Esophagus (tissue), 2 donors: Measurements from ENCODE around the gene RHO. TPM values are rescaled to one million over a fixed set of nuclear protein-coding genes. Genes with fewer than 3 reads are reported as not detected.

Experiments
- H3K27ac ChIP-seq, 2 donors: one replicate each; pipeline ENCODE4 v1.5.1; 2013; ENCODE audit warnings: low read depth in 2 of 2, mild to moderate bottlenecking in 2 of 2, inconsistent platforms in 1 of 2, low read length in 1 of 2, moderate library complexity in 1 of 2
- H3K27me3 ChIP-seq, 2 donors: one replicate each; pipeline ENCODE4 v1.6.1; 2013; ENCODE audit warnings: low read length in 2 of 2, control low read depth in 1 of 2, mild to moderate bottlenecking in 1 of 2; ENCODE audit not compliant: insufficient read depth in 2 of 2, control insufficient read depth in 1 of 2
- H3K36me3 ChIP-seq, 2 donors: one replicate each; pipeline ENCODE4 v1.6.1; 2013; ENCODE audit warnings: low read length in 1 of 2; ENCODE audit not compliant: control insufficient read depth in 2 of 2, insufficient read depth in 2 of 2
- H3K4me1 ChIP-seq, 2 donors: one replicate each; pipeline ENCODE4 v1.6.1; 2013; ENCODE audit warnings: low read length in 1 of 2; ENCODE audit not compliant: control insufficient read depth in 2 of 2, insufficient read depth in 2 of 2
- H3K4me3 ChIP-seq, 2 donors: one replicate each; pipeline ENCODE4 v1.5.1; 2013; ENCODE audit warnings: low read length in 2 of 2, mild to moderate bottlenecking in 2 of 2, low read depth in 1 of 2, moderate library complexity in 1 of 2
- H3K9me3 ChIP-seq, 2 donors: one replicate each; pipeline ENCODE4 v1.6.1; 2013; ENCODE audit warnings: mild to moderate bottlenecking in 2 of 2, low read depth in 1 of 2, low read length in 1 of 2, moderate library complexity in 1 of 2; ENCODE audit not compliant: control insufficient read depth in 2 of 2, insufficient read depth in 1 of 2
- WGBS, 2 donors: extraction: QIAGEN DNeasy Blood & Tissue Kit; methylation state at CpG; one replicate each; pipeline ENCODE4 v1.1.7; 2013; 5-methylcytosine and 5-hydroxymethylcytosine counted together
- polyA plus RNA-seq, 2 donors: library from polyadenylated mRNA; stranded (reverse); fragments of 200-250 nt; gene quantifications; one replicate each; pipeline ENCODE4 v1.2.3, GENCODE V29; 2013
- donor health status: healthy with polysubstance abuse.
- donor health status: Bipolar disorder and iron deficiency.

RHO gene
- polyA plus RNA-seq, 2 donors, result not detected

DNA sequence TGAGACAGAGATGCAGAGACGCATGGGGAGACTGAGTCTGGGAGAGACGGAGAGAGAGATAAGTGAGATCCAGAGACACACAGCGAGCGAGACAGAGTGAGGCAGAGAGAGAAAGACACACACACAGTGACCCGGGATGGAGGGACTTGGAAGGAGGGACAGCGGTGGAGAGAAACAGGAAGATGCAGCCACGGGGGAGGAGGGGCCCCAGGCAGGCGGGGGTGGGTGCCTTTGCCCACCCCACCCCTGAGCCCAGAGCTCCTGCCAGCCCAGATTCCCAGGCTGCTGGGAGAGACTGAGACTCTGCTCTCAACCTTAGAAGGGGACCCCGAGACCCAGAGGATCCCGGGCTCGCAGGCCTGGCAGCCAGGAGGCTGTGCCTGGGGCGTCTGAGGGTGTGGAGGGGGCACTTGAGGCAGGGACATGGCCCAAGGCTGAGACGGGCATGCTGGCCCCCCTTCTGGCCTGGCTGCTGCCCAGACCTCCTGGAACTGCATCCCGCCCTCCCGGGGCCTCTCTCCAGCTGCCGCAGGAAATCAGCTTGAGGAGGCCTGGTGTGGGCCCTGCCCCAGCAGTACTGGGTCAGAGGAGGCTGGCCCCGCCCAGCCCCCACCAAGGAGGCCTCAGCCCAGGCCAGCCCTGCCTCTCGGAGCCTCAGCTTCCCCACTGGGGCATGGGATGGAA lies 32.6 kb downstream of the RHO start:
- H3K4me3 ChIP-seq, result no peak overlapping the region
- 29 to 31% methylated on average over 17 to 18 of the region's 18 CpGs for WGBS, 2 donors
- no peaks in the 10 kb centered on the region for H3K27me3 ChIP-seq

DNA sequence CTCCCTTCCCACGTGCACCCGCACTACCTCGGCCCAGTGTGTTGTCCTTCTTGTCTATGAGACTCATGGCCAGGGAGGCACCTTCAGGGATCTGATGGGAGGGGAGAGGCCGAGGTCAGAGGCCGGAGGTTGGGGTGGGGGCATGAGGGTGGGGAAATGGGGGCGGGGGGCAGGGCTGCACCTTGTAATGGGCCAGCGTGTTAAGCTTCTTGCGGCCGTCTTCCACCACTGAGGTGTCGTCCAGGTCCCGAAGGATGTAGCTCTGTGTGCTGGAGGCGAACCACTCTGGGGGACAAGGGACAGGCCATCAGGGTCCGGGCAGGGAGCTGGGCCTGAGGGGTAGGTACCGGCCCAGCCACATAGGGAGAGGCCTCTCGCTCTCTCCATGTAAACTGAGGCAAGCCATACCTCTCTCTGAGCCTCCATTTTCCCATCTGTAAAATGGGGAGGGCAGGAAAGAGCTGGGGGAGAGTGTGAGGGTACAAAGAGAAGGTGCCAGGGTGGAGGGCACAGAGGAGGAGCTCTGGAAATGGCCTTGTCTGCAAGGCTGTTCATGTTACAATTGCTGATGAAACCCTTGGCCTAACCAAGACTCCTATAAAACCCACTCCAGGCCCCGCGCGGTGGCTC lies 33.3 kb downstream of the RHO start:
- no peaks in the 10 kb centered on the region for H3K9me3 ChIP-seq
- peaks cover 0 to 17% of the 10 kb centered on the region in 2 donors for H3K36me3 ChIP-seq
- peaks cover 8 to 9% of the 10 kb centered on the region in 2 donors for H3K4me1 ChIP-seq
- peak overlapping the region in 1 of 2 donors; percentile 70 for H3K27ac ChIP-seq
- no peaks in the 10 kb centered on the region for H3K27me3 ChIP-seq
- no peak overlapping the region for H3K4me3 ChIP-seq
- WGBS, 2 donors, result 80 to 86% methylated on average over 18 of the region's 18 CpGs

More for the DNA sequence above, 32.6 kb downstream of the RHO start:
- peaks cover 0 to 19% of the 10 kb centered on the region in 2 donors for H3K36me3 ChIP-seq
- peak overlapping the region; percentile 70 to 82 for H3K27ac ChIP-seq
- peaks cover 8 to 9% of the 10 kb centered on the region in 2 donors for H3K4me1 ChIP-seq
- no peaks in the 10 kb centered on the region for H3K9me3 ChIP-seq

DNA sequence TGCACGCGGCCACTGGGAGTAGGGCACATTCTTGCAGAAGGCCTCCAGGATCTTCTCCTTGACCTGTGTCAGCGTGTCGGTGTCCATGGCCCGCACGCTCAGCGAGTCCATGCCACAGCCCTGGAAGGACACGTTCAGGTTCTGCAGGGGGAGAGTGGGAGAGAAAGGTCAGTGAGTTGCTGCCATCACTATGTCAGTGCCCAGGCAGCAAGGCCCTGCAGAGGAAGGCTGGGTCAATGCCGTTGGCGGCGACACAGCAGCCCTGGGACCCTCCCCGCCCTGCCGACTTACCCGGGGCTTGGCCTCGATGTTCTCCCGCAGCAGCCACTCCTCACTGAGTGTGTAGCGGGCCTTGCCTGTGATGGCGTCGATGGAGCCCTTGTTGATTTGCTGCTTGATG lies 34.4 kb downstream of the RHO start:
- Histone ChIP-seq H3K4me3 (no peak overlapping the region), H3K36me3 (peaks cover 0 to 17% of the 10 kb centered on the region in 2 donors)

DNA sequence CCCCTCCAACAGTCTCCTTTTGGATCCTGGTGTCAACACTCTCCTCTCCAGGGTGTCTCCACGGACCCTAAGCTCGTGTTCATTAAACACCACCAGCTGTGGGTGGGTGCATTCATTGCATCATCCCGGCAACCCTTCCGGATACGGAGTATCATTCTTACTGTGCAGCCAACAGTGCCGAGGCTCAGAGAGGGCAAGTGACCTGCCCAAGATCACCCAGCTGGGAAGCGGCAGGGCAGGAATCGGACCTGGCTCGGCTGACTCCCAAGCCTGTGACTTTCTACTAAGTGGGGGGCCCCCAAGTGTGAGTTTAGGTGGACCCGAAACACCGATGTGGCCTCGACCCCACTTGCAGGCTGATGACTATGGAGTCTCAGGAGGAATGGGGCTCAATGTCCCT lies 34.9 kb downstream of the RHO start:
- Histone ChIP-seq H3K27me3 (no peaks in the 10 kb centered on the region), H3K36me3 (peaks cover 0 to 17% of the 10 kb centered on the region in 2 donors), H3K9me3 (no peaks in the 10 kb centered on the region), H3K4me1 (peaks cover 5% of the 10 kb centered on the region in 2 donors), H3K4me3 (no peak overlapping the region), H3K27ac (no peak overlapping the region)
- WGBS, 2 donors, result 90 to 91% methylated on average over 12 of the region's 12 CpGs

More for the DNA sequence above, 34.4 kb downstream of the RHO start:
- Histone ChIP-seq H3K27me3 (no peaks in the 10 kb centered on the region), H3K27ac (no peak overlapping the region), H3K4me1 (peaks cover 5 to 6% of the 10 kb centered on the region in 2 donors), H3K9me3 (no peaks in the 10 kb centered on the region)
- 92 to 94% methylated on average over 19 of the region's 19 CpGs for WGBS, 2 donors

DNA sequence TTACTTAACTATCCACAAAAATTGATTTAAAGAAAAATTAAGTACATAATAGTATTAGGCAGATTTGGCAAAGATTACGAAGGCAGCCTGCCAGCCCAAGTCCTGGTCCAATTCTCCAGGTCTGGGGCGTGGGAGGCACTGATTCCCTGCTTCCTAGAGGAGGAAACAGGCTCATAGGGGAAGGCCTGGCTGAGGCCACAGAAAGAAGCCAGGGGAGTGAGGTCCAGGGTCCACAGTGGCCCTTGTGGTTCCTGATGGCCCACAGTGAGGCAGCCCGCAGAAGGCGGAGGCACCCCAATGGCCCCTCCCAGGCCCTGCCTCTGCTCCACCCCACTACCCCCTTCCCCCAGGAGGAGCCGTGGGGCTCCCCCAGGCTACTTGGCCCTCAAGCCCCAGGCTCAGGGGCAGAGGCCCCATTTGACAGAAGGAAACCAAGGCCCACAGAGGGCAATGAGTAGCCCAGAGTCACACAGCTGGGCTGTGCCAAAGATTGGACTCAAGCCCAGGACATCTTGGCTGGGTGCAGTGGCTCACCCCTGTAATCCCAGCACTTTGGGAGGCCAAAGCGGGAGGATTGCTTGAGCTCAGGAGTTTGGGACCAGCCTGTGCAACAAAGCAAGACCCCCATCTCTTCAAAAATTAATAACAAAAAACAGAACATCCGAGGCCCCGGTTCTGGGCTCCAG lies 35.6 kb downstream of the RHO start:
- Histone ChIP-seq H3K27me3 (no peaks in the 10 kb centered on the region), H3K4me3 (no peak overlapping the region), H3K27ac (peak overlapping the region in 1 of 2 donors; percentile 27), H3K9me3 (no peaks in the 10 kb centered on the region), H3K4me1 (peaks cover 5% of the 10 kb centered on the region in 2 donors), H3K36me3 (peaks cover 0 to 17% of the 10 kb centered on the region in 2 donors)
- WGBS, 2 donors, result 75 to 76% methylated on average over 7 to 8 of the region's 8 CpGs

DNA sequence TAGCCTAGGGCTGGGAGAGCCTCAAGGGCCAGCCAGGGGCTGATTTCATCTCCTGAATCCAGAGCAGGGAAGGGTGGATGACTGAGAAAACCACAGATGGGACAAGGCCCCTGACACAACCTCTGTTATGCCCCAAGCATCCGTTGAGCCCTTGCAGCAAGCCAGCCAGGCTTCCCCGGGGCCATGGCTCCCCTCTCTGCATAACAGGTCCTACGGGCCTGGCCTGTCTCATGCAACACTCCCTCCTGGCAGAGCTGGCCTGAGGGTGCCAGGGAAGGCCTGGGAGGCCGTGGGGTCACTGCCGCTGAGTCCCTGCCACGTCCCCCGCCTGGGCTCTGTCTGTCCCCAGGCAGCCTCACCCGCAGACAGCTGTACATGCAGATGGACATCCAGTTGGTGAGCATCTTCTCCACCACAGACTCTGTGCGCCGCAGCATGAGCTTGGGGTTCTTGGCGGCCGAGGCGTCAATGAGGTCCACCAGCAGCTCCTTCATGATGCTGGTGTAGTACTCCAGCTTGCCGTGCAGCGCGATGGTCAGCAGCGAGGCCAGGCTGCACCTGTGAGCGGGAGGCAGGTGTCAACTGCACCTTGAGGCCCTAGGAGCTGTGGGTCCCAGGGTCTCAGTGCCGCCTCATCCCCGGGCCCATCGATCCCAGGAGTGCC lies 36.7 kb downstream of the RHO start:
- 90 to 93% methylated on average over 21 of the region's 21 CpGs for WGBS, 2 donors
- Histone ChIP-seq H3K4me3 (no peak overlapping the region), H3K27me3 (no peaks in the 10 kb centered on the region), H3K4me1 (peaks cover 5% of the 10 kb centered on the region in 2 donors), H3K36me3 (peaks cover 0 to 22% of the 10 kb centered on the region in 2 donors), H3K27ac (no peak overlapping the region), H3K9me3 (no peaks in the 10 kb centered on the region)

DNA sequence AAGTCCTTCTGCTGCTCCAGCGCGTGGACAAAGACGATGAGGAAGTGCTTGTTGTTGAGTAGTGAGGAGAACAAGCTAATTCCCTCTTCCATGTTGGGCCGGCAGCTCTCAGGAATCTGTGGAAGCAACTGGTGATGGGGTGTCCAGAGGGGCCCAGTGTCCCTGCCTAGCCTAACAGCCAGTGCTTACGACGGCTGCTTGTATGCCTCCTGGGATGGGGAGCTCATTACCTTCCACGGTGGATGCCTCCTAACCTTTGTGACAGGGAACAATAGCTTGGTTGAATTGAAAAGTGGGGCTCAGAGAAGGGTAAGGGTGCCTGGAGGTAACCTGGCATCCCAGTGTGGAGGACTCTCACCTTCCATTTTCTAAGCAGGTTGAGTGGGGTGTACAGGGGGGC lies 37.5 kb downstream of the RHO start:
- H3K4me3 ChIP-seq, result no peak overlapping the region
- WGBS, 2 donors, result 88 to 97% methylated on average over 7 of the region's 7 CpGs
- H3K9me3 ChIP-seq, result no peaks in the 10 kb centered on the region
- peaks cover 5% of the 10 kb centered on the region in 2 donors for H3K4me1 ChIP-seq
- peaks cover 0 to 25% of the 10 kb centered on the region in 2 donors for H3K36me3 ChIP-seq
- H3K27me3 ChIP-seq, result no peaks in the 10 kb centered on the region
- no peak overlapping the region for H3K27ac ChIP-seq

DNA sequence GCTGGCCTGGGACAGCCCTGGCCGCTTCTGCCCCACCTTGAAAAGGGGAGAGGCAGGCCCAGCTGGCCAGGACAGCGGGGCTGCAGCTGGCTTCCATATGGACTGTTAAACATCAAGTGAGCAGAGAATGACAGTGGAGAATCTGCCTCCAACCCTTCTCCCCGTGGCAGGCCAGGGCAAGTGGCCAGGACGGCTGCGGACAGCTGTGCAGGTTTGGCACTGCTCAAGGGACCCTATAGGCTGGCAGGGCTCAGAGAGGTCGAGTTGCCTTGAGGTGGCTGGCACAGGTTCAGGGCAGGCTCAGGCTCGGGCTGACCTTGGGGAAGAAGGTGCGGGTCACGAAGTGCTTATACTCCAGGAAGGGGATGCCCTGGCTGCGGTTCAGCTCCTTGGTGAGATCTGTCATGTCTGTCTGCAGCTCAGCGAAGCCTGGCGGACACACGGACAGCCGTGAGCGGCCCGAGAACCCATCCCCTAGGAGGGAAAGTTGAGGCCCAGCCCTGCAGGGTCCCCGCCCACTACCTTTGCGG lies 38.8 kb downstream of the RHO start:
- Histone ChIP-seq H3K4me1 (peaks cover 0 to 5% of the 10 kb centered on the region in 2 donors), H3K27ac (no peak overlapping the region), H3K4me3 (no peak overlapping the region), H3K27me3 (no peaks in the 10 kb centered on the region), H3K36me3 (peaks cover 0 to 25% of the 10 kb centered on the region in 2 donors), H3K9me3 (no peaks in the 10 kb centered on the region)
- 65 to 73% methylated on average over 18 of the region's 18 CpGs for WGBS, 2 donors

DNA sequence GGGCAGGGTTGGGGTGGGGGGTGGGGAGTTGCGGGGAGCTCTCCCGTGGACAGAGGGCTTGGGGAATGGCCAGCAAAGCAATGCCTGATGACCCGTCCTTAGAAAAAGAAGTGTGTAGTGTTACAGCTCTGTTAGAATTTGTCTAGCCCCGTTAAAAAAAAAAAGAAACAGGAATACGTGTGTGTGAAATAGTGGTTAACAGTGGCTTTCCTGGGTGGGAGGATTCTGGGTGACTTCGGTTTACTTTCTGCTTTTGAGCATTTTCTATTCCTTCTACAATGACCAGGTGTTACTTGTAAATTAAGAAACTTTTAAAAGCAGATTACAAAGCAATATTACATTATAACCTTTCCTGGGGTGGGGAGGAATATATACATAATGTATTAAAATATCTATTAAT lies 39.5 kb downstream of the RHO start:
- Histone ChIP-seq H3K27ac (no peak overlapping the region), H3K27me3 (no peaks in the 10 kb centered on the region), H3K36me3 (peaks cover 0 to 21% of the 10 kb centered on the region in 2 donors), H3K9me3 (no peaks in the 10 kb centered on the region), H3K4me1 (peaks cover 0 to 8% of the 10 kb centered on the region in 2 donors), H3K4me3 (no peak overlapping the region)
- 57 to 68% methylated on average over 6 of the region's 6 CpGs for WGBS, 2 donors
